NT2/D1 (cell line): ENCODE results near the gene BOC.

Experiments
- DNase-seq: peaks from one replicate; pipeline ENCODE4 v3.0.0-alpha.2; 2011; ENCODE audit warnings: low read depth, low spot score
- H3K27me3 ChIP-seq: 2 replicates; pipeline ENCODE4 v1.6.0; 2011; ENCODE audit warnings: mild to moderate bottlenecking; ENCODE audit not compliant: insufficient read length, insufficient read depth
- H3K36me3 ChIP-seq: 2 replicates; pipeline ENCODE4 v1.6.1; 2011; ENCODE audit warnings: mild to moderate bottlenecking, low read length, mixed read lengths; ENCODE audit not compliant: insufficient read depth, insufficient read length
- H3K4me1 ChIP-seq: 2 replicates; pipeline ENCODE4 v1.5.1; 2011; ENCODE audit not compliant: insufficient read depth, insufficient read length
- H3K4me3 ChIP-seq: 2 replicates; pipeline ENCODE4 v1.5.1; 2011; ENCODE audit warnings: low read depth; ENCODE audit not compliant: insufficient read length
- H3K9ac ChIP-seq: 2 replicates; pipeline ENCODE4 v1.6.0; 2011; ENCODE audit warnings: low read depth; ENCODE audit not compliant: insufficient read length
- H3K9me3 ChIP-seq: 2 replicates; pipeline ENCODE4 v1.5.1; 2011; ENCODE audit warnings: mild to moderate bottlenecking, low read length; ENCODE audit not compliant: insufficient read depth
- SUZ12 ChIP-seq: IDR thresholded peaks from 2 replicates; pipeline ENCODE4 v1.6.1; 2011; ENCODE audit not compliant: insufficient read length, insufficient read depth; ENCODE audit errors: extremely low read depth
- YY1 ChIP-seq: IDR thresholded peaks from 2 replicates; pipeline ENCODE4 v1.6.1; 2011; ENCODE audit not compliant: insufficient read length, insufficient read depth
- ZNF274 ChIP-seq: IDR thresholded peaks from 2 replicates; pipeline ENCODE4 v1.6.1; 2011; ENCODE audit warnings: mild to moderate bottlenecking, low read depth, low read length

Gene BOC

DNA sequence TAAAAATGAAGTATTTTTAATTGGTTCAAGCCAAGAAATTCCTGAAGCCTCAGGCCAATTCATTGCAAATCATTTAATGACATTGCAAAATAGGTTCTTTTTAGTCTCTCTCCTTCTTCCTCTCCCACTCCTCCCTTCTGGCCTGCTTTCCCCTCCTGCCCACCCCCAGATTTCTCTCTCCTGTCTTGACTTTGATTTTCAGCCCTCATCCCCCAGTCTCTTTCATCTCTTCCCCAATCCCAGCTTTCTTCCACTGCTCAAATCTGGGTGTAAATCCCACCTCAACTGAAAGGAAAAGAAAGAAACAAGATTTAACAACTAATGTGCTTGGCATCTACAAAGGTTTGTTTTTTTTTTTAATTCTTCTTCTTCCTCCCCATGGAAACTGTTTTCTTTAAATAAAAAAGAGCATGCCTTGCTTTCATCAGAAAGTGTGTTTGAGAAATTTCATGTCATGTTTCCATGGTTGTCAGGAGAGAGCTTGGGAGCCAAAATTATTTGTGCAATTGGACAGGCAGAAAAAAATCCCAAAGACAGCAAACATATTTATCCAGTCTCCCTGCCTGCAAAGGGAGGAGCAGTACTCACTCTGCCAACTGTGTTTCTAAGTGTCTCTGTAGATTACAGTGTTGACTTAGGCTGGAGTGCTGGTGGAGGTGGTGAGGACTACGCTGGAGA, 50.4 kb downstream of the BOC start:
- no peaks in the 10 kb centered on the region for H3K9me3 ChIP-seq
- no peak for TF ChIP-seq SUZ12
- TF ChIP-seq ZNF274, result no peak
- no peak for TF ChIP-seq YY1
- no peak overlapping the region for H3K9ac ChIP-seq
- no peak overlapping the region for H3K4me3 ChIP-seq
- no peaks in the 10 kb centered on the region for H3K36me3 ChIP-seq
- no peaks in the 10 kb centered on the region for H3K27me3 ChIP-seq
- no peak for DNase-seq
- H3K4me1 ChIP-seq, result peaks cover 6% of the 10 kb centered on the region

DNA sequence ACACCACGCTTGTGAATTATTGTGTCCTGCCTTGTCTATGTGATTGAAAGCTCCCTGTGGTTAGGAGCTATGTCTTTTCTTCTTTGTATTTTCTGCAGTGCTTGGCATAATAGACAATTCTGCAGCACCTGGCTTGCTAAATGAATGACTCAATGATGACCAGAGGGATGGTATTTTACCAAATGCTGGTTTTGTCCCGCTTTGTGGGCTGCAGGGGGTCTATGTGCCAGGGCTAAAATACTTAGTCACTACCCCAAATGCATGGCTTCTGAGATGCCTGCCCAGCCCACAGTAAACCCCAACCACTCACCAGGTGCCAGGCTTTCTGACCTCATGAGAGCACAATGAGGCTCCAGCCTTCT, 50.9 kb downstream of the BOC start:
- no peak overlapping the region for H3K4me3 ChIP-seq
- no peaks in the 10 kb centered on the region for H3K36me3 ChIP-seq
- no peak overlapping the region for H3K9ac ChIP-seq
- DNase-seq, result no peak
- H3K9me3 ChIP-seq, result no peaks in the 10 kb centered on the region
- peaks cover 6% of the 10 kb centered on the region for H3K4me1 ChIP-seq
- no peaks in the 10 kb centered on the region for H3K27me3 ChIP-seq
- TF ChIP-seq SUZ12 (no peak), YY1 (no peak), ZNF274 (no peak)

DNA sequence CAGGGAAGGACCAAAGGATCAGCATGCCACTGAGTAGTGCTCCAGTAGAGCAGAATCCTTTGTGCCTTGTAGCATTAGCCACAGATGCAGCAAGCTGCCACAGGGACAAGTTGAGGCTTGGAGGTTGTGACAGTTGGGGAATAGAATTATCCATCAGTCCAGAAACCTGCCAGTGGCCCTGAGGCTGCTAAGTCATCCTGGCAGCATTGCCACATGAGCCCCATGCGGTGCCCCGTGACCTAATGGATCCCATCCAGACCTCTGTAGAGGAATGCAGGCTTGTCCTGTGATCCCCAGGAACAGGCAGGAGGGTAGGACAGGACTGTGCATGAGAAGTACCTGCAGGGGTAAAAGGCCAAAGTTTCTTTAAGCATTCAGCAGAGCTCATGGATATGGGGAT, 51.7 kb downstream of the BOC start:
- H3K9me3 ChIP-seq, result no peaks in the 10 kb centered on the region
- H3K27me3 ChIP-seq, result no peaks in the 10 kb centered on the region
- H3K9ac ChIP-seq, result no peak overlapping the region
- H3K4me3 ChIP-seq, result no peak overlapping the region
- H3K4me1 ChIP-seq, result peaks cover 9% of the 10 kb centered on the region
- no peak for TF ChIP-seq YY1
- TF ChIP-seq ZNF274, result no peak
- DNase-seq, result no peak
- no peaks in the 10 kb centered on the region for H3K36me3 ChIP-seq

DNA sequence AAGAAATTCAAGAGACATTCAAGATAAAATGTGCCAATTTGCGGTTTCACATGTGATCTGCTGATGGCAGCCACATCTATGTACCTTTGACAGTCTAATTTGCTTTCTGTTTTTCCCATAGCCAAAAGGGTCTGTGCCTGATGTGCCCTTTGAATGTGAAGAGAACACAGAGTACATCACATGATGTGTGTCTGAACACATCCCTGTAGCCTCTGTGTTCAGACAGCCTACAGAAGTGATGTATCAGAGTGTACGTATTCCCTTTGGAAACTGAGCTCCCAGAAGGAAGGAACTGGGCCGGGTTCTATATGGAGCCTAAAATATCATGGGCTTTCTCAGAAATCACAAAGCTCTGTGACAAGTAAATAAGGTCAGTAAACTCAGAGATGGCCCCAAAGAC, 52.4 kb downstream of the BOC start:
- no peak overlapping the region for H3K4me3 ChIP-seq
- H3K9ac ChIP-seq, result no peak overlapping the region
- no peaks in the 10 kb centered on the region for H3K9me3 ChIP-seq
- H3K36me3 ChIP-seq, result no peaks in the 10 kb centered on the region
- no peak for TF ChIP-seq YY1
- H3K27me3 ChIP-seq, result no peaks in the 10 kb centered on the region
- DNase-seq, result no peak
- peaks cover 16% of the 10 kb centered on the region for H3K4me1 ChIP-seq

DNA sequence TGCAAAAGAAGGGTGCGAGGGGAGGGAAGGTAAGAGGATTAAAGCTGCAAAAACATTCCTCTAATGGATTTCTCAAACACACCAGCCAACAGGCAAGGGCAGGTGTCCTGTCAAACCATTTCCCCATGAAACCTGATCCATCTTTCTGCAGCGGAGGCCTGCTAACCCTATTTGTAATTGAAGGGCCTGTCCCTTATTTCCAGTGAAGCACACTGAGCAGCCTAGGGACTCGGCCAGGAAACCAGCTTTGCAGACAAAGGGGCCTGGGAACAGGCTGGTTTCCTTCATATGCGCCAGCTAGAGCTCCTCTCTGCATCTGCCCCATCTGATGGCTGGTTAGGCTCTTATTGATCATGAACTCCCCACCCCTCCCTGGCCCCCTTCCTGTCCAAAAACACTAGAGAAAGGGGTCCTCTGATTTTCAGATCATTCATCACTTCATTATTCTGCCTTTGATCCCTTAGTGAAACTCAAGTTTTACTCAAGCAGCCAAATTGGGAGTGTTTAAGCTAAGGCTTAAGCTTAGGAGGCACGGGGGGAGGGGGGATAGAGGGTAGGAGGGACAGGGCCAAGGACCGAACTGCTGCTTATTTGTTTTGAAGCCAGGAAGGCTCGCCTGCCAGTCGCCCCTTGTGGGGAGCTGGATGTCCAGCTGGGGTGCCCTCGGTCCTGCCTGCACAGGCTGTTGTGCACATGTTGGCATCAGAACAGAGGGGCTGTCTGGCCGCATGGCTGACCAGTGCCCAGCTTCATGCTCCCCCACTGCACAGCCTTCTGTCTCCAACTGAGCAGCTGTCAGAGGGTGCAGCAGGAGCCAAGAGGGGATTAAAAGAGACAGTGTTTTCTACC, 53.1 kb downstream of the BOC start:
- no peak overlapping the region for H3K4me3 ChIP-seq
- DNase-seq, result peak; percentile 80
- H3K27me3 ChIP-seq, result no peaks in the 10 kb centered on the region
- H3K36me3 ChIP-seq, result no peaks in the 10 kb centered on the region
- TF ChIP-seq YY1, result no peak
- TF ChIP-seq ZNF274, result no peak
- no peak for TF ChIP-seq SUZ12
- no peaks in the 10 kb centered on the region for H3K9me3 ChIP-seq
- H3K4me1 ChIP-seq, result peaks cover 21% of the 10 kb centered on the region
- H3K9ac ChIP-seq, result no peak overlapping the region

DNA sequence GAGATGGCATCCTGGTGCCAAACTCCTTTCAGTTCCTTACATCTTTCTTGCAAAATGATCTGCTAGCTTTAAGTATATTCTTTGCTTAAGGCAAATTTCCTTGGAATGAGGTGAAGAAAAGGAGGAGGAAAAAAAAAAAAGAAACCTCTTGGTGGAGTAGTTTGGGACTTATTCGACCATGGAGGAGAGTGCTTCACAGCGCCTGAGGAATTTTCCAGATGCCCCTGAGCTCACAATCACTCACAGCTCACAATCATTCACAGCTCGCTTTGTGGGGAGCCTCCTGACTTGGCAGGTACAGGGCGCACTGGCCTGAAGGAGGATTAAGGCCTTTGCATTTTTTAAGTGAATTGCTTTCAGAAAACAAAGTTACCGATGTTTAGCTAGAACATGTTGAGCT, 53.9 kb downstream of the BOC start:
- TF ChIP-seq SUZ12, result no peak
- no peak for TF ChIP-seq YY1
- no peak for DNase-seq
- no peak overlapping the region for H3K9ac ChIP-seq

DNA sequence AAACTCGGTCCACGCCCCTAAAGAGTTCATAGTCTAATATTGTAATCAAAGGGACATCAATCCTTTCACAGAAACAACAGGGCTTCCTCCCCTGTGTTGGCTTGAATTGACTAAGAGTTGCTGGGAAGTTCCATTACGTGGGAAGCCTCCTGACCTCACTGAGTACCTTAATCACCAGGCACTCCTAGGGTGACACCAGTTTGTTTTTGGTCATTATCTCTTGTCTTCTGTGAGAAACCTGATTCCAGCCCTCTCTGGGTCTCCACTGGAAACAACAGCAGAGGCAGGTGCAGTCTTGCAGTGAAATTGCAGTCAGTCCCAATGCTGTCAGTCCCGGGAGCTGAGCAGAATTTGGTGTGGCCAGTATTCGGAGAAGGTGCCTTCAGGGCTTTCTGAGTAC, 55.4 kb downstream of the BOC start:
- Histone ChIP-seq H3K9me3 (no peaks in the 10 kb centered on the region), H3K36me3 (no peaks in the 10 kb centered on the region), H3K27me3 (no peaks in the 10 kb centered on the region), H3K4me3 (no peak overlapping the region), H3K9ac (no peak overlapping the region), H3K4me1 (peaks cover 23% of the 10 kb centered on the region)
- DNase-seq, result no peak
- TF ChIP-seq SUZ12 (no peak), ZNF274 (no peak), YY1 (no peak)

More for the DNA sequence above, 53.9 kb downstream of the BOC start:
- Histone ChIP-seq H3K4me1 (peaks cover 23% of the 10 kb centered on the region), H3K36me3 (no peaks in the 10 kb centered on the region), H3K9me3 (no peaks in the 10 kb centered on the region), H3K27me3 (no peaks in the 10 kb centered on the region), H3K4me3 (no peak overlapping the region)
